ENCODE results near the gene SIGLEC1.

DNA sequence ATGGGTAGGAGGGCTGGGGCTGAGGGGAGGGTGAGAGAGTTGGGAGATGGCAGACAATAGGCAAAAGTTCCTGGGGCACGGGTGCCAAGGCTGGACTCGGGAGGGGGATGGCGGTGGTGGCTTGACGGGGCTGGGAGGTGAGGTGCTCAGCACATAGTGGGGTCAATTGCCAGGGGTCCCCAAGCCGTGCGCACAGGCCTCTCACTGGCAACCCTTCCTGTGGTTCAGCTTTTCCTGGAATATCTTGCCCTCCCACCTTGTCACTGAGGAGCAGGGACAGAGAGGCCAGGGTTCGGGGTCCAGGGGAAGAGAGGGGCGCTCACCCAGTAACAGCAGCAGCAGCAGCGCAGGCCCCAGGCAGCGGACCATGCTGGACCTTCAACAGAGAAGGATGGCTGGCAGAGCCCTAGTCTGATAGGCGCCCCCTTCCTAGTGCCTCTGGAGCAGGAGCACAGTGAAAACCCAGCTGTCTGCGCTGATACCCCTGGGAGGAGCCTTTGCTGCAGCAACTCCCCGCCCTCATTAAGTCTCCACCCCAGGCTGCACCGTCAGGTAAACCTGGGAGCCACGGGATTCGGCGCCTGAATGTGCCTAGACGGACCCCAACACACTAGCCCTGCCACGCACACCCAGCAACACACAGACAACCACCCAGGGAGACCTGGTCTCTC, 49.2 kb downstream of the SIGLEC1 start, which contains the start of gene GFRA4:
- TF ChIP-seq POLR2A (IDR thresholded peaks at IDR 0.05; ENCODE audit: low read length) = no peak
- TF ChIP-seq GATA1 (IDR thresholded peaks at IDR 0.05; ENCODE audit: low read depth, low read length) = no peak
